SU-DHL-6 (cell line): Measurements from ENCODE around the gene PRKAR1B.

Experiments used
- H2AFZ ChIP-seq: fragments of 200-600 bp; sonication (generic); 2 replicates; pipeline ENCODE4 v1.6.1; 2014; ENCODE audit warnings: low read depth, mild to moderate bottlenecking, moderate library complexity, mixed read lengths, antibody characterized with exemption, low read length; ENCODE audit not compliant: severe bottlenecking
- H3F3A ChIP-seq: fragments of 200-600 bp; shearing (Covaris generic); 2 replicates; pipeline ENCODE4 v1.6.0; 2016; ENCODE audit warnings: antibody characterized with exemption, mild to moderate bottlenecking; ENCODE audit not compliant: insufficient read depth
- H3K27ac ChIP-seq: fragments of 200-600 bp; sonication (generic); 2 replicates; pipeline ENCODE4 v1.5.1; 2016; ENCODE audit warnings: low read depth, mild to moderate bottlenecking, low read length, moderate library complexity, mixed read lengths
- H3K27me3 ChIP-seq: fragments of 200-600 bp; sonication (generic), shearing (Covaris generic); 2 replicates; pipeline ENCODE4 v1.6.0; 2014; ENCODE audit warnings: mild to moderate bottlenecking, low read length
- H3K36me3 ChIP-seq: fragments of 200-600 bp; sonication (generic); 2 replicates; pipeline ENCODE4 v1.6.1; 2014; ENCODE audit warnings: mild to moderate bottlenecking, low read length, mixed read lengths
- H3K4me2 ChIP-seq: fragments of 300-600, 200-600 bp; shearing (Covaris generic), sonication (generic); 2 replicates; pipeline ENCODE4 v1.6.0; 2014; ENCODE audit warnings: low read length, low read depth, mild to moderate bottlenecking; ENCODE audit not compliant: poor library complexity, severe bottlenecking
- H3K4me3 ChIP-seq: fragments of 200-600 bp; sonication (generic); 2 replicates; pipeline ENCODE4 v1.5.1; 2014; ENCODE audit warnings: antibody characterized with exemption, low read length, mild to moderate bottlenecking, mixed read lengths; ENCODE audit not compliant: insufficient read depth, poor library complexity, severe bottlenecking
- H3K79me2 ChIP-seq: fragments of 200-600 bp; sonication (generic); 2 replicates; pipeline ENCODE4 v1.6.1; 2014; ENCODE audit warnings: mild to moderate bottlenecking, low read length, moderate library complexity; ENCODE audit not compliant: insufficient read depth
- H3K9ac ChIP-seq: fragments of 200-600 bp; sonication (generic); 2 replicates; pipeline ENCODE4 v1.7.0; 2014; ENCODE audit warnings: mild to moderate bottlenecking, low read length
- H3K9me2 ChIP-seq: fragments of 200-600 bp; sonication (generic); replicated peaks from 2 replicates; pipeline ENCODE4 v1.6.1; 2014; ENCODE audit warnings: low read length; ENCODE audit not compliant: insufficient read depth
- H3K9me3 ChIP-seq: fragments of 200-600 bp; sonication (generic); 2 replicates; pipeline ENCODE4 v1.6.1; 2014; ENCODE audit warnings: low read length, mixed read lengths; ENCODE audit not compliant: insufficient read depth
- H4K20me1 ChIP-seq: fragments of 200-600 bp; sonication (generic); 2 replicates; pipeline ENCODE4 v1.6.1; 2014; ENCODE audit warnings: low read depth, mild to moderate bottlenecking, antibody characterized with exemption, low read length, moderate library complexity, mixed read lengths
- CTCF ChIP-seq: fragments of 200-600 bp; sonication (generic); IDR thresholded peaks from one replicate; pipeline ENCODE4 v1.5.1; 2017; ENCODE audit warnings: antibody characterized with exemption, mild to moderate bottlenecking, low read length, moderate library complexity; ENCODE audit not compliant: insufficient read depth, poor library complexity, severe bottlenecking
- EZH2phosphoT487 ChIP-seq: fragments of 200-600 bp; sonication (generic), shearing (Covaris generic); conservative IDR thresholded peaks from 2 replicates; pipeline ENCODE4 v1.6.1; 2018; ENCODE audit warnings: mild to moderate bottlenecking, antibody characterized with exemption, low read length, moderate library complexity, mixed read lengths

PRKAR1B gene

GRCh38 chr7:569996-570800, 156.9 kb downstream of the PRKAR1B start:
- no peak for TF ChIP-seq EZH2phosphoT487
- TF ChIP-seq CTCF: no peak
- no peaks in the 10 kb centered on the region for H3K36me3 ChIP-seq
- H3K4me2 ChIP-seq: no peak overlapping the region
- no peak overlapping the region for H2AFZ ChIP-seq
- H3K9me3 ChIP-seq: no peaks in the 10 kb centered on the region
- H3K4me3 ChIP-seq: no peak overlapping the region
- H3K27ac ChIP-seq: no peak overlapping the region
- no peak overlapping the region for H3K9ac ChIP-seq
- no peaks in the 10 kb centered on the region for H3K79me2 ChIP-seq
- no peaks in the 10 kb centered on the region for H3K27me3 ChIP-seq
- H4K20me1 ChIP-seq: no peaks in the 10 kb centered on the region
- no peaks in the 10 kb centered on the region for H3K9me2 ChIP-seq
- no peaks in the 10 kb centered on the region for H3F3A ChIP-seq

DNA sequence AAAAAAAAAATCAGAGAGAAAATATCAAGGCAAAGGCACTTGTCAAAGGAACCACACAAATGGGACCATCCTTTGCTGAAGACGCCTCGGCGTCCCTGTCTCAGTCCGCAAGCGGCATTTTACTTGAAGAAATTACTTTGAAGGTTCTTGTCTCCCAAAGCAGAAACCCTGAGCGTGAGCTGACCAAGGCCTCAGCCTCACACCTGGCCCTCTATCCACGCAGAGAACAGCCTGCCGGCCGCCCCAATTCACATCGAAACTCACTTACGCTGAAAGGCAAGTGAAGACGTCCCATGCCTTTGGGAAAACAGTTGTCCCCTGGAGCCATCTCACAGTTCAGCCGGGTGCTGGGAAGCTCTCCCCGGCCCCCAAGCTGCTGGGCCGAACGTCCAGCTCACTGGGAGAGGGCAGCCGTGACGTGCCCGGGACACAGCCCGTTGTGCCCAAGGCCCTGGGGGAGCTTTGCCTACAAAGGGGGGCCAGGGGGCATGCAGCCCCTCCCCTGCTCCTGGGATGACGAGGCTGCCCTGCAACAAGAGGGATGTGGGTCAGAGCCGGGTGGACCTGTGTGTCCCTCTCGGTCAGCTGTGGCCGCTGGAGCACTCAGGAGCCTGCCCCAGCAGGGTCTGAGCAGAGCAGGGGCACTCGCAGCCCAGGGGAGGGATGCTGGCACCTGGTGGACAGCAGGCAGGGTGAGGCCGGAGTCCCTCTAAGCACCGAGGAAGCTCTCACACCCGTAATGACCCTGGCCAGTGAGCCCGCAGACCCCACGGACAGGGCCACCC, 157.8 kb downstream of the PRKAR1B start:
- Histone ChIP-seq H3K9ac (no peak overlapping the region), H3K9me3 (no peaks in the 10 kb centered on the region), H4K20me1 (no peaks in the 10 kb centered on the region), H3K9me2 (no peaks in the 10 kb centered on the region), H3K27ac (no peak overlapping the region), H3F3A (no peaks in the 10 kb centered on the region), H2AFZ (no peak overlapping the region), H3K36me3 (no peaks in the 10 kb centered on the region), H3K79me2 (no peaks in the 10 kb centered on the region), H3K27me3 (no peaks in the 10 kb centered on the region), H3K4me3 (no peak overlapping the region), H3K4me2 (no peak overlapping the region)
- no peak for TF ChIP-seq EZH2phosphoT487
- TF ChIP-seq CTCF: no peak

DNA sequence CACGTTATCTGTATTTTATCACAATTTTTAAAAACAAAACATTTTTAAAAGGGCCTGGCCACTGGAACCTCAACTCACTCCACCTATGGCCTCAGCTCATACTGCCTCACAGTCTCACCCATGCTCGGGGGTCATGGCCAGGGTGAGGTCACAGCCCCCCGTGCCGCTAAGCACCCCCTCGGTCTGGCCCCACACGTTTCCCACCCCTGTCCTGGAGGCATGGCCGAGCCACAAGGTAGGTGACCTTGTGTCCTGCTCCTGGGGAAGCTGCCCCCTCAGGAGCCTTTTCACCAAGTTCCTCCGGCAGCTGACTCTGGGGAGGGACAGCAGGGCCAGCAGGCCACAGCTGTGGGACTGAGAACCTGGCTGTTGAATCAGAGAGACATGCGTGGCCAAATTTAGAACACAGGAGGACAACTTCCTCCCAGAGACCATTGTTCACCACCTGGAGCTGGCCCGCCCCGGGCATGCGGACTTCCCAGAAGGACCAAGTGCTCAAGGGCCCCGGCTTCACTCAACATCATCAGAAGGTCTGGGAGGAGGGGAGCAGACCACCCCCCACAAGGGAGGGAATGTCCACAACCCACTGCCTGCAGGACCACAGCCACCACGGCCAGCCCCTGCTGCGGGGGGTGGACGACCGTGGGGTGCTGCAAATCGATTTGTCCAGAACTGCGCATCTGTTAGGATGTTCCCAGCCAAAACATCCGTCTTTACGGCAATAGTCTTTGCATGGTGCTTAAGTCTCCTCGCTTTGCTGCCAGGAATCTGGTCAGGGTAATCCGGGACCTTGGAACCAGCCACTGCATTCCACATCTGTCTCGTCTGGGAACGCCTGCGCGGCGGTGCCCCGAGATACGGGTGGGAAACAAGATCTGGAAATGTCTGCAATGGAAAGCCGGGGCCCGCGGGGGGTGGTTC, 158.8 kb downstream of the PRKAR1B start:
- Histone ChIP-seq H3K9me3 (no peaks in the 10 kb centered on the region), H3K4me2 (no peak overlapping the region)
- TF ChIP-seq EZH2phosphoT487 (no peak), CTCF (no peak)

More for the DNA sequence above, 158.8 kb downstream of the PRKAR1B start:
- H3K4me3 ChIP-seq: no peak overlapping the region
- no peaks in the 10 kb centered on the region for H4K20me1 ChIP-seq
- no peaks in the 10 kb centered on the region for H3F3A ChIP-seq
- H3K79me2 ChIP-seq: no peaks in the 10 kb centered on the region
- H3K9ac ChIP-seq: no peak overlapping the region
- H3K27me3 ChIP-seq: no peaks in the 10 kb centered on the region
- H3K36me3 ChIP-seq: no peaks in the 10 kb centered on the region
- H2AFZ ChIP-seq: no peak overlapping the region
- H3K9me2 ChIP-seq: no peaks in the 10 kb centered on the region
- no peak overlapping the region for H3K27ac ChIP-seq
